NK-92 treated with Interleukin-12 subunit alpha and Interleukin-12 subunit beta, amount 100 ng/mL, for 24 hours (cell line): ENCODE results near the gene GAREM1.
"Not testable (repeated sequence)": the region's sequence is repeated elsewhere in the genome, so short reads cannot be mapped to it uniquely, and the experiment has no call there.

Source experiments
- DNase-seq: peaks from one replicate; lab custom pipeline; 2025; lab: John Stamatoyannopoulos, UW

GAREM1 gene

DNA sequence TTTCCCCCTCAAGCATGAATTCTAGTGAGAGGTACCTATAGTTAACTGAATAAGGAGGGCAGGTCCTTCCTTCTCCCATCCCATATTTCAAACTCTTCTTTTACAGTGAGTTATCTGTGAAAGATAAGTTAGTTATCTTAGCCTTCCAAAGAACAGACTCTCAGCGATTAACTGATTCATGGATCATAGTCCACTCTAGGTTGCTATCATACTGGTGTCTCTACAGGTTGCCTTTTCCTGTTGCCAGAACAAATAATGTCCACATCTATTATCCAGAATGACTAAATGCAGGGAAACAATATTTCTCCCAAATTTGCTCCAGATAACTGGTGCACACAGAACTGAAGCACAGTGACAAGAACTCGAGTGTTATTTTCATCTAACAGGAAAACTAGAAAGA, 212.5 kb downstream of the GAREM1 start:
- no peak for DNase-seq

DNA sequence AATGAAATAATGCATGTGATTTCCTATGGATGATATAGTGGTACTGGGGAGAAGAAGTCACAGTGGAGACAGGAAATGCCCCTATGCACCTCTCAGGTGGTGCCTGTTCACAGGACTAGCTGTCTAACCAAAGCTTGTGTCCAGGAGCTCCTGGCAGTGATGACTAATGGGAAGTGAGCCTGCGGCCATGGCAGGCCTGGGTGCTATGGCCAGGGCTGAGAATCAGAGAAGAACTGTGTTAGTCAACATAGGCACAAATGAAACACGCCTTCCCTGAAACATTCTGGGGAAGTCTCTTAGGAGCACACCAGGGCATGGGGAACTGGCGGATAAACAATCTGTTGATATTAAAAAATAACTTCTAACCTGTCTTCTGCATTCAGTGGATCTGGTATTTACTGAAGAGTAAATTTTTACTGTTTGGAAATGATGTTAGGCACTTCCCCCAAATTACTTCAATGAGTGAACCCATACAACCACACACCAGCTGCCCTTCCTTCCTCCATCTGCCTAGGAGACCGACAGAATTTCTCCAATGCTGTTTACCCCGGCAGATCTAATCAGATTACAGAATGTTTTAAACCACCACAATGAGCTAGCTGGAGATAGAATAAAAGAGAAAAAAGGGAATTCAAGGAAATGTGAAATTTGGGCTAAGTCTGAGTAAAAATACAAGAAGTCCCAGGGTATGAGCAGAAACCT, 213.4 kb downstream of the GAREM1 start:
- DNase-seq, result no peak

DNA sequence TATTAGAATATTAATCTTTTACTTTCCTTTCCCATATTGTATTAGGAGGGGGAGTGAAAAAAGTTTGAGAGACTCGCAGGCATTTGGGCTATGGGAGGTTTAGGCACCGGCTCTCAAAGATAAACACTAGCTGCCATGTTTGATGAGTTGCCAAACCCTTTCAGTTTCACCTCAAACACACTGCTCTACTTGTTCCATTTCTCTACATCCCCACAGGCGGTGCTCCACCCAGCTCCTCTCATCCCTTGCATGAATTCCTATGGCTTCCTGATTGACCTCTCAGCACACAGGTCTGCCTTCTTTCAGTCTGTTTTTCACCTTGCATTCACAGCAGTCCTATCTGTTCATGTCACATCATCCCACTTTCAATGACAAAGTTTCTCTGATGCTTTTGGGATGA, 215.1 kb downstream of the GAREM1 start:
- DNase-seq, result no peak

DNA sequence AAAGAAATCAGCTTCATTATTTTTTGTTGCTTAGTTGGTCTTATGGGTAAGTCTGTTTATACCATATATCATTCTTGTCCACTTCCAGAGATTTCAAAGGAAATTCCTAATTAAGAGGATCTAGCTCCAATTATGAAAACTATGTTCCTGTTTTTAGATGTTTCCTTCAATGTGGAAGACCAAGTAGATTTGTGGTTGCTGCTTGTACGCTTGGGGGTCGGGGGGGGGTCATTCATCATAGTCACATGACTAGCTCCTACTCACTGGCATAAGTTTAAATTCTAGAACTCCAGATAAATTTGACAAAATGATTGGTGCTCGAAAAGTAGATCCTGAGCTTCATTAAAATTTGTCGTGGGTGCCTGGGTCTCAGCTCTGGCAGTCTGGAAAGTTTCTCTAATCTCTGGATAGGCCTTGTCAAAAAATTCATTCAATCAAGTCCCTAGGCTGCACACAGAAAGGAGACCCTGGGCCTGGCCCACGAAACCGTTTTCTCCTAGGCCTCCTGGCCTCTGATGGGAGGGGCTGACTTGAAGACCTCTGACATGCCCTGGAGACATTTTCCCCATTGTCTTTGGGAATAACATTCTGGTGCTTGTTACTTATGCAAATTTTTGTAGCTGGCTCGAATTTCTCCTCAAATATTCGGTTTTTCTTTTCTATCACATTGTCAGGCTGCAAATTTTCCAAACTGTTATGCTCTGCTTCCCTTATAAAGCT, 218.4 kb downstream of the GAREM1 start:
- no peak for DNase-seq

DNA sequence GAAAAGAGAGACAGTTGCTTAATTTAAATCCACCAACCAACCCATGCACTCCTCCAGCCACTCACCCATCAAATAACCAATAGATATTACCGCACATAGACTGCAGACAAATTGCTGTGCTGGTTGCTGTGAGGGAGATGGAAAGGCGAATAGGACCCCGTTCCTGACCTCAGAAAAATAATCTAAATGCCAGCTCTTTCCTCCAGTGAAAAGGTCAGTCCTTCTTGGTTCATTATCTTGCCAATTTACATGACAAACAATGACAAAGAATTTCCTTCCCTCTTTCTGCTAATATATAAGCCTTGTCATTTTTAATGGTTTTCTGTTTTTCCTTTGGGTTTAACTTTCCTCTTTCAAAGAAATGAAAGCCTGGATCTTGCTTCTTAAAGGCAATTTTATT, 219.2 kb downstream of the GAREM1 start:
- no peak for DNase-seq

DNA sequence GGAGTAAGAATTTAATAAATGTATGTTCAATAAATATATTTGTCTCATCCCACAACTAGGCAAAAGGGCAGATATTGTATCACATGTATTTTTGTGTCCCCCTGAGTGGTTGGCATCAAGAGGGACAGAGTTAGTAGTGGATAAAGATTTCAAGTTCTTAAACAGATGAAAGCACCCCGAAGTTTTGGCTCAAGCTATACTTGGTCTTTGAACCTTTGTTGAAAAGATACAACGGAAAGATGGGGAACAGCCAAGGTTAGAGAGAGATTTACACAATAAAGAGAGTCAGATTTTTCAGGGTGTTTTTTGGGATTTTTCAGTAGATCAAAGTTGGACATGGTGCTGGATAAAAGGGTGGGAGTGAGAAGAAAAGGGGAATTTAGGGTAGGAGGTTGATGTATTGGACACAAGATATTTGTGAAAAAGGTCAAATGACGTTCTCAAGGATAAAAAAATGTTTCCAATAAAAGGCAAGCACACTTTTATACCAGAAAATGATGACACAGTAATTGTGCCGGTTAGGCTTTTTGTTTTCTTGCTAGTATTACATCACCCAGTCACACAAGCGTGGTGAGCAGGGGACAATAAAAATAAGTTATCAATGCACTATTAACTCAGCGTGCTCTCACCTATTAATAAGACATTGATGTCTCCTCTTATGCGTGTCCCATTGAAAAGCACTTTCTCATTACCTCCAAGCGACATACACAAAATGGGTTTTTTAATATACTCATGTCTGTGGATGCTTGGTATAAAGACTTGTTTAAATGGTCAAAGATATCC, 221.3 kb downstream of the GAREM1 start:
- DNase-seq, result no peak

DNA sequence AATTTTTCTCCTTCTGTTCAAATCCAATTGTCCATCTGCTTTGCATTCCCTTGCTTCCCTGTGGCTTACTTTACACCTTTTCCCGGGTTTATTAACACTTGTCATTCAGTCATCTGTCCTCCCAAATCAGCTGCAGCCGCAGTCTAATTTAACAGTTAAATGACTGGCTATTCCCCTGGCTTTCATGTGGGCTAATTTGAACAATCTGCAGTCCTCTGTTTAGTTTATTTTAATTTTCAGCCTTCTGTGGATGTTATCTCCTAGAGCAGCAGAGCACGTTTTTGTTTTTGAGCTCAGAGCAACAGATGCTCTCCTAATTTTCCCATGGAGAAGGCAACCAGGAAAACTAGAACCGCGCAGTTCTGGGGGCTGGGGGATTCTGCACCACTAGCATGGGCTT, 225.8 kb downstream of the GAREM1 start:
- DNase-seq, result no peak

DNA sequence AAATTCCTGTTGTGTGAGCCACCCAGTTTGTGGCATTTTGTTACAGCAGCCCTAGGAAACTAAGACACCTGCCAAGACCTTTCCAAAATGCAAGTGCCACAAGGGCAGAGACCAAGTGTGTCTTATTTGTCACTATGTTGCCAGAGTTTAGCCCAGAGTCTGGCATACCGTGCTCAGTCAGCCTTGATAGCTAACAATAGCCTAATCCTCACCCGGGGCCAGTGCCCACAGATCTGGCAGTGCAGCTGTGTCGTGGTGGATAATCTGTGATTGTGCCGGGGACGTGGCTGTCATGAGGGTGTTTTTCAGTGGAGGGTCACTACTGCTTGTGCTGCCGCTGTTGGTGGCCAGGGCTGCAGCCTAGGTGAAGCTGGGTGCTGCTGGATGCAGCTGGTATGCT, 227.3 kb downstream of the GAREM1 start:
- DNase-seq, result no peak

DNA sequence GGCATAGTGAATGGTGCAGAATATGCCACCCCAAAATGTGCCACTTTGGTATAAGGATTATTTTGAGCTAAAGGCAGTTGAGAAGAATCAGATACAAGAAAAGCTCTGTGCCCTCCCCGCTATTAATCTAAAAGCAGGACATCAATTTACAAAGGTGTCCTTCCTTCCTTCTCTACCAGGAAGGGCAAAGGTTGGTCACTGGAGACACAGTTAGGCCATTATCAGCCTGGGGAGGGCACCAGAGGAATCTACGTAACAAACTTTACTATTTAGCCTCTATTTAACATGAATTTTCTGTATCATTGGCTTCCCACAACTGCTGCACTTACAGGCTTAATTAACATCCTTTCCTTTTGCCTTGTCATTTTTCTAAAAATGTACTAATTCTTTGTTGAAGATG, 228.3 kb downstream of the GAREM1 start:
- no peak for DNase-seq

DNA sequence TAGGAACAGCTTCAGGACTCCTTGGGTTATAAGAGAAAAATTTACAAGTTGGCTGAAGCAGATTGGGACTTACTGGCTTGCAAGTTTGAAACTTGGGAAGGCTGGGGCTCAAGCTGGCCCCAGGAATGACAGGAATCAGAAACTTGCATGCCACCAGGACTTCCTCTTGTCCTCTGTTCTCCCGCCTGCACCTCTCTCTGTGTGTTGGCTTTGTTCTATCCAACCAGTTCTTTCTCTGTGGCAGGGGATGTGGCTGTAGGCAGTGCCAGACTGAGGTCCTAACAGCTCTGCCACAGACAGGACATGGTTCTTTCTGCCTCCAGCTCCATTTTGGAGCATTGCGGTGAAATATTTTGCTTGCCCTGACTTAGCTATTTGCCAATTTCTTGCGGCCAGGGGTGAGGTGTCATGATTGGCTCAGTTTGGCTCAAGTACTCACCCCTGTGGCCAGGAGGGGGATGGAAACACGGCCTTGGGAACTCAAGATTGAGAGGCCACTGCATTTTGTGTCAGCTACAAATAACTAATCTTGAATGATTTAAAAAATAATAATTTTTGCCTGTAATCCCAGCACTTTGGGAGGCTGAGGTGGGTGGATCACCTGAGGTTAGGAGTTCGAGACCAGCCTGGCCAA, 231.9 kb downstream of the GAREM1 start:
- DNase-seq, result no peak

DNA sequence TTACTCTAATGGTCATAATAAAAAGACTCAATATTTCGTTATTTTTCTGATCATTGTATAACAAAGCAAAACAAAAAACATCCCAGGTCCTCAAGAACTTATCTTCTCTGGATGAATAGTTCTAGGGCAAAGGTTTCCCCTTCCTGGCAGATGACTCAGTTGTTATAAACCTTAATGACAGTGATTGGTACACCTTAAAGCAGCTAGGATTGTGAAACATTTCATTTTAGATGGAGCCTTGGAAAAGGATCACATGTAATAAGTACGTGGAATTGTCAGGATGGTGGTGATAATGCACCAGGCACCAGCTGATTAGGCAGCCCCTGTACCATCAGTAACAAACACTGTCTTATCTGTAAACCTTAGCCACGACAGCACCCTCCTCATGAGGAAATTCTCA, 233.6 kb downstream of the GAREM1 start:
- DNase-seq, result no peak

DNA sequence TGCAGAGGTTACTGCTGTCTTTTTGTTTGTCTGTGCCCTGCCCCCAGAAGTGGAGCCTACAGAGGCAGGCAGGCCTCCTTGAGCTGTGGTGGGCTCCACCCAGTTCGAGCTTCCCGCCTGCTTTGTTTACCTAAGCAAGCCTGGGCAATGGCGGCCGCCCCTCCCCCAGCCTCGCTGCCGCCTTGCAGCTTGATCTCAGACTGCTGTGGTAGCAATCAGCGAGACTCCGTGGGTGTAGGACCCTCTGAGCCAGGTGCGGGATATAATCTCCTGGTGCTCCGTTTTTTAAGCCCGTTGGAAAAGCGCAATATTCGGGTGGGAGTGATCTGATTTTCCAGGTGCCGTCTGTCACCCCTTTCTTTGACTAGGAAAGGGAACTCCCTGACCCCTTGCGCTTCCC, 237.3 kb downstream of the GAREM1 start:
- not testable (repeated sequence) for DNase-seq

DNA sequence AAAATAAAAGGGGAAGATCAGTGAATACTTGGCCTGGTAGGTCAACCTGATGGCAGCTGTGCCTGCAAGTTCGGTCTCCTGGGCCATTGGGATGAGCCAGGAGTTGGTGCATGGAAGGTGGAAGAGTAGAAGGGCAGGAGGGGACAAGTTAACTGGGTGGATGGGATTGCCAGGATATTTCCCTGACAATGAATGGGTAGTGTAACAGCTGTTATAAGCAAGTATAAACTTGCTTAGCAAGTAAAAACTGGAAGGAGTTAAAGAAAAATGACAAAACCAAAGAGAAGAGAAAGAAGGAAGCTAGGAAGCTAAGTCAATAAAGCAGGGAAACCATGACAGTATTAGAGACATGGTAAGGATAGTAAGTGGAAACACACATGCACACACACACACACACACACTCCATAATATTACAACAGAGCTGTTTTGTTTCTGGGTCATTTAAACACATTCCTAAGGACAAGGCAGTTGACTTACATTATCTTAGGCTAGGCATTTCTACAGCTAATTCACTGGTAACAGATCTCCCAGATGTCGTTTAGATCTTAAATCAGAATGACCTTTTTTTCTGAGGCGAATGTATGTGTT, 251.2 kb downstream of the GAREM1 start:
- no peak for DNase-seq

DNA sequence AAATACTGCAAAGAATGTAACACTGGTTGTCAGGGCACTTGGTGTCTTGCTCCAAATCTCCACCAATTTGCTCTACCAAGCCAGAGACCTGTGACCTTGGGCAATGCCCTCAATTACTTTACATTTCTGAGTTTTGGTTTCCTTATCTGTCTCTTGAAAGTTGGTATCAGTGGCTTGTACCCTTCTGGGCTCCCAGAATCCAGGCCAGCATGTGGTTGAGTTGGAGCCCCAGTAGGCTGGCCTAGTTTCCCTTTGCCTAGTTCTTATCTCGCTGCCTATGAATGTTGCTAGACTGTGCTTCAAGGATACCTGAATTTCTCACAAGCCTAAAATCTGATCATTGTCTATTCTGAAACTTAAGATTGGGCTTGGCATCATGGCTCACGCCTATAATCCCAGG, 254.3 kb downstream of the GAREM1 start:
- DNase-seq, result no peak

DNA sequence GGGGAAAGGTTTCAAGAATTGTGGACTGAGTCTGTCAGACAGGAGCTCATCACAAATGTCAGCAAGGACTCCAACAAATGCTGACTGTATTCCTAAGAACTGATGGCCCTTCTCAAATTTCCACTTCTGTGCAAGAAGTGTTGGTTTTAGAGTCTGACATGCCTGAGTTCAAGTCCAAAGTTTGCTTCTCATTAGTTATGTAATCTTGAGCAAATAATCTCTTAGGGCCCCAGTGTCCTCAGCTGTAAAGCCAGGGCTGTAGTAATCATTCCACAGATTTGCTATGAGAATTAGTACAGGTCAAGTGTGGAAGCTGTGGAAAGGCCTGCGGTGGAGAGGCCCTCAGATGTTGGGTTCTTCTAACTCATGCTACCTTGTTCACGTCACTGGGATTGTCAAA, 257.0 kb downstream of the GAREM1 start:
- no peak for DNase-seq
